GM12878 (cell line): Measurements from ENCODE around the gene SAMSN1. TPM values are rescaled to one million over a fixed set of nuclear protein-coding genes. Genes with fewer than 3 reads are reported as not detected.

Experiments used
- ATAC-seq: fragments of 200-7000 bp; cut with Tn5 transposase; 3 replicates; pipeline ENCODE4 v1.9.1; 2020; ENCODE audit warnings: mild to moderate bottlenecking, moderate library complexity
- BruUV-seq: library from RNA; stranded (reverse); fragments of 400-500 nt; replicated peaks from 2 replicates; lab custom pipeline; 2021; lab: Mats Ljungman, UMichigan
- CTCF ChIA-PET: fragments of 300-600 bp; sonication (Branson Sonifier 250); formaldehyde crosslinking; extraction: SDS; loops from one replicate; lab custom pipeline; 2021; ENCODE audit warnings: inconsistent platforms; lab: Yijun Ruan, JAX
- POLR2A ChIA-PET: fragments of 350-600 bp; formaldehyde crosslinking; extraction: SDS; loops from one replicate; lab custom pipeline; 2021; ENCODE audit warnings: inconsistent platforms; lab: Charles Lee
- RAD21 ChIA-PET: fragments of 300-600 bp; sonication (Branson Sonifier 250); formaldehyde crosslinking; loops from one replicate; lab custom pipeline; 2023; ENCODE audit warnings: antibody characterized with exemption; ENCODE audit not compliant: unreplicated experiment; lab: Charles Lee
- SMC1A ChIA-PET: fragments of 300-600 bp; sonication (Branson Sonifier 250); formaldehyde crosslinking; loops from one replicate; lab custom pipeline; 2023; ENCODE audit not compliant: unreplicated experiment, uncharacterized antibody; lab: Charles Lee
- DNase-seq: peaks from one replicate; pipeline ENCODE4 v3.0.0-alpha.2; 2011; ENCODE audit warnings: low read depth, low spot score
- FAIRE-seq: peaks from 3 replicates; lab custom pipeline; 2011; peaks lifted over from hg19 to GRCh38; lab: Jason Lieb, UNC
- H2AFZ ChIP-seq: 2 replicates; pipeline ENCODE4 v1.6.0; 2011; ENCODE audit warnings: low read depth, low read length, control low read depth; ENCODE audit not compliant: control insufficient read depth
- H3K27ac ChIP-seq: 2 replicates; pipeline ENCODE4 v1.5.1; 2011; ENCODE audit warnings: control low read depth; ENCODE audit not compliant: control insufficient read depth, insufficient read depth
- H3K27me3 ChIP-seq, 2 experiments: replicated peaks in 1 of 2; 2 replicates each; pipeline versions ENCODE4 v1.6.0 to v1.6.1; 2011; ENCODE audit warnings: low read length in 1 of 2; ENCODE audit not compliant: control insufficient read depth in 2 of 2, insufficient read depth in 2 of 2
- H3K36me3 ChIP-seq, 2 experiments: 2 replicates each; pipeline ENCODE4 v1.5.1; 2011; ENCODE audit warnings: low read length in 1 of 2; ENCODE audit not compliant: control insufficient read depth in 2 of 2, insufficient read depth in 2 of 2
- H3K4me1 ChIP-seq: 2 replicates; pipeline ENCODE4 v1.6.1; 2011; ENCODE audit warnings: mild to moderate bottlenecking, low read length, moderate library complexity, mixed read lengths; ENCODE audit not compliant: control insufficient read depth, insufficient read depth
- H3K4me2 ChIP-seq: 2 replicates; pipeline ENCODE4 v1.6.0; 2011; ENCODE audit warnings: control low read depth; ENCODE audit not compliant: control insufficient read depth, insufficient read depth
- H3K4me3 ChIP-seq: fragments of 200-600 bp; sonication (generic); 2 replicates; pipeline ENCODE4 v1.5.1; 2016
- H3K79me2 ChIP-seq: 2 replicates; pipeline ENCODE4 v1.6.0; 2011; ENCODE audit warnings: low read length; ENCODE audit not compliant: control insufficient read depth, insufficient read depth
- H3K9ac ChIP-seq: 2 replicates; pipeline ENCODE4 v1.8.0; 2011; ENCODE audit warnings: low read length, control low read depth, mixed read lengths; ENCODE audit not compliant: control insufficient read depth, insufficient read depth
- H3K9me3 ChIP-seq: replicated peaks from 3 replicates; pipeline ENCODE4 v1.5.1; 2011; ENCODE audit warnings: mild to moderate bottlenecking, low read length; ENCODE audit not compliant: control insufficient read depth, insufficient read depth
- H4K20me1 ChIP-seq: 2 replicates; pipeline ENCODE4 v1.6.0; 2011; ENCODE audit not compliant: control insufficient read depth, insufficient read depth
- ASH2L ChIP-seq: fragments of 300-600, 200-600 bp; sonication (generic); IDR thresholded peaks from 2 replicates; pipeline ENCODE4 v1.6.1; 2017; ENCODE audit warnings: low read depth, mild to moderate bottlenecking, borderline replicate concordance
- CBFB ChIP-seq: IDR thresholded peaks from 2 replicates; pipeline ENCODE4 v1.6.1; 2016; ENCODE audit warnings: antibody characterized with exemption, low read depth
- CBX5 ChIP-seq: sonication (generic); IDR thresholded peaks from 2 replicates; pipeline ENCODE4 v1.6.1; 2016; ENCODE audit warnings: low read depth, moderate library complexity, mild to moderate bottlenecking, inconsistent platforms
- NFIC ChIP-seq: IDR thresholded peaks from 2 replicates; pipeline ENCODE4 v1.6.1; 2012; ENCODE audit warnings: low read depth, mild to moderate bottlenecking, inconsistent platforms, low read length, moderate library complexity
- NFXL1 ChIP-seq: fragments of 450-650 bp; IDR thresholded peaks from 2 replicates; pipeline ENCODE4 v1.6.1; 2017; ENCODE audit warnings: antibody characterized with exemption, mild to moderate bottlenecking, borderline replicate concordance
- NFYA ChIP-seq: IDR thresholded peaks from 2 replicates; pipeline ENCODE4 v1.6.1; 2011; ENCODE audit warnings: low read depth, mild to moderate bottlenecking, low read length, improper control_type of control experiment, borderline replicate concordance
- POLR2AphosphoS5 ChIP-seq: IDR thresholded peaks from 2 replicates; pipeline ENCODE4 v1.6.1; 2011; ENCODE audit warnings: mild to moderate bottlenecking, low read length, inconsistent platforms
- RB1 ChIP-seq: fragments of 450-650 bp; formaldehyde crosslinking; IDR thresholded peaks from 2 replicates; pipeline ENCODE4 v1.6.1; 2017; ENCODE audit warnings: mild to moderate bottlenecking, borderline replicate concordance
- SUPT20H ChIP-seq: IDR thresholded peaks from 2 replicates; pipeline ENCODE4 v1.6.1; 2011; ENCODE audit warnings: low read depth, mild to moderate bottlenecking, low read length, moderate library complexity, borderline replicate concordance; ENCODE audit not compliant: control insufficient read depth
- SUZ12 ChIP-seq: fragments of 200-600 bp; sonication (generic); IDR thresholded peaks from one replicate; pipeline ENCODE4 v1.6.1; 2018; ENCODE audit warnings: antibody characterized with exemption, mild to moderate bottlenecking; ENCODE audit not compliant: unreplicated experiment
- ZZZ3 ChIP-seq: IDR thresholded peaks from 2 replicates; pipeline ENCODE4 v1.6.1; 2011; ENCODE audit warnings: low read depth; ENCODE audit not compliant: control insufficient read depth, insufficient read length
- WGBS: methylation state at CpG from one replicate; pipeline ENCODE4 v1.1.6; 2016; ENCODE audit warnings: low lambda C conversion rate; ENCODE audit not compliant: insufficient replicate concordance, insufficient coverage; ENCODE audit errors: missing lambda C conversion rate; 5-methylcytosine and 5-hydroxymethylcytosine counted together
- in situ Hi-C: fragments of 300-500 bp; cut with MboI; formaldehyde crosslinking; loops from 9 replicates; pipeline ENCODE4 v1.14.3; 2018; ENCODE audit warnings: mixed read lengths
- intact Hi-C: fragments of 100-400 bp; cut with micrococcal nuclease; formaldehyde crosslinking; loops from one replicate; pipeline ENCODE4 v1.14.2; 2022; ENCODE audit not compliant: unreplicated experiment
- polyA plus RNA-seq, 11 experiments: library from polyadenylated mRNA; depleted of rRNA in 4 of 11; unstranded in 6 of 11; stranded (reverse) in 5 of 11; fragments of >200 nt; fragmentation: Nextera tagmentation in 4 of 11; fragmentation: Illumina TruSeq in 1 of 11; extraction: Ambion mirVana in 4 of 11; extraction: Trizol in 1 of 11; gene quantifications; 1 replicate in 1 of 11; 2 replicates in 10 of 11; pipeline versions ENCODE4 v1.2.1 to v1.2.3, GENCODE V29; 2011 to 2016; ENCODE audit warnings: inconsistent platforms in 2 of 11, missing spikeins in 2 of 11, low read depth in 1 of 11
- total RNA-seq, 4 experiments: library from RNA; depleted of rRNA in 3 of 4; stranded (reverse); fragments of >200 nt in 3 of 4; fragmentation: Illumina TruSeq in 1 of 4; extraction: Trizol in 1 of 4; gene quantifications; 2 replicates each; pipeline versions ENCODE4 v1.2.1 to v1.2.3, GENCODE V29; 2013 to 2021
- TF ChIP-seq, protein P1 (sequence below): IDR thresholded peaks from 2 replicates; pipeline ENCODE4 v1.6.1; 2012; ENCODE audit warnings: low read depth, low read length, improper control_type of control experiment
- TF ChIP-seq, protein P2 (sequence below): fragments of 450-650 bp; IDR thresholded peaks from 2 replicates; pipeline ENCODE4 v1.6.1; 2017; ENCODE audit warnings: mild to moderate bottlenecking, moderate library complexity

SAMSN1 gene
- total and polyA plus RNA-seq, 10 of the 15 experiments (the other 5 are each of a cell fraction or from before 2014, with no cell fraction given) = 23.2 to 102 (median 44.9) TPM

DNA sequence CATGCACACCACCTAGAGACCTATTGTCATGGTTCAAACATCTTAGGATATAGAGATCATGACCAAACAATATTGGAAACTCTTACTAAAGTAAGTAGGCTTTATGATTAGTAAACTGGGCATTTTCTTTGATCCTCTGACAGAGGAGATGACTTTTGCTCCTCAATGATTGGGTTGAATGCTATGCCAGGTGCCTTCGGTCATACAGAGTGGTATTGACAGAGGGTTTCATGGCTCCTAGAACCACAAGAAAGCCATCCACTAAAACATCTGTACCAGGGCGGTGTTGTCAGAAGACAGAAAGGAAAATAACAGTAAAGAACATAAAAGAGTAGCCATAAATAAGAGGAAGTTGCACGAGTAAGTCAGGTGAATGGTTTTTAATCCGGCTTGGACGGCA is 20.8 kb upstream of the SAMSN1 start:
- DNase-seq = no peak
- H3K4me2 ChIP-seq = no peak overlapping the region; the same call in 1 of the 2 replicates
- no peak overlapping the region for H3K4me3 ChIP-seq
- ChIA-PET POLR2A (interaction anchor here (0.6 kb wide), 2 partner anchors 31 to 164 kb away, joined by 3 to 6 read pairs; no protein-coding TSS in a partner anchor), SMC1A (interaction anchor here (0.6 to 9.1 kb wide), 6 partner anchors 10 to 121 kb away, joined by 3 to 81 read pairs (median 5); no protein-coding TSS in a partner anchor)
- peaks cover 17% of the 10 kb centered on the region for H3K4me1 ChIP-seq
- BruUV-seq = no TSS peak
- no peaks in the 10 kb centered on the region for H4K20me1 ChIP-seq
- no peaks in the 10 kb centered on the region for H3K27me3 ChIP-seq
- no peak for TF ChIP-seq NFYA
- no peak for TF ChIP-seq NFIC
- TF ChIP-seq ZZZ3 = no peak
- no peak for TF ChIP-seq ASH2L
- no peak for TF ChIP-seq POLR2AphosphoS5
- TF ChIP-seq, protein P1, sequence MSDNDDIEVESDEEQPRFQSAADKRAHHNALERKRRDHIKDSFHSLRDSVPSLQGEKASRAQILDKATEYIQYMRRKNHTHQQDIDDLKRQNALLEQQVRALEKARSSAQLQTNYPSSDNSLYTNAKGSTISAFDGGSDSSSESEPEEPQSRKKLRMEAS = no peak
- TF ChIP-seq, all 136 proteins: peak for 0
- WGBS = 36% methylated on average over 5 of the region's 5 CpGs
- intact Hi-C loops (no loop called here), in situ Hi-C loops (no loop called here)
- RAD21 ChIA-PET = interaction anchor here (0.8 to 2.0 kb wide), 5 partner anchors 8 to 113 kb away, joined by 3 to 7 read pairs (median 4); no protein-coding TSS in a partner anchor
- Histone ChIP-seq H3K9me3 (no peaks in the 10 kb centered on the region; the same call in 1 of the 3 replicates), H3K36me3 (no peaks in the 10 kb centered on the region), H3K9ac (no peak overlapping the region), H3K79me2 (no peaks in the 10 kb centered on the region), H2AFZ (no peak overlapping the region), H3K27ac (no peak overlapping the region)
- peak; percentile 31 for ATAC-seq
- FAIRE-seq = no peak
- CTCF ChIA-PET = interaction anchor here (1.1 to 1.4 kb wide), 2 partner anchors 10 to 13 kb away, joined by 3 to 4 read pairs; no protein-coding TSS in a partner anchor

DNA sequence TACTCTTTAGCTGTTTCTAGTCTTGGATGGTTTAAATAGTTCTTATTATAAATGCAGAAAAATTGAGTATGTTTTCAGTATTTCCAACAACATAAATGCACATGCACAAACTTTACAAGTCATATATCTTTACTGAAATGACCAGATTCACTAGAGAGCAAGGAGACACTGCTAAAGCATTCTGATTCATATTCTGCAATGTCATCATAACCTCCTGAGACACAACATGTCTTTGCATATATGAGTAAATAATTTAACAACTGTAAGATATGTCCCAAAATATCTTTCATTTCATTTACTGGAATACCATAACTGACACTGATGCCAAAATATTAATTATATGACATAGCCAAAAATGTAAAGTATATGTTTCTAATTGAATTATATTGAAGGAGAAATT is 16.8 kb upstream of the SAMSN1 start:
- ChIA-PET CTCF (interaction anchor here (0.7 kb wide), 1 partner anchor 208 kb away, joined by 3 read pairs; no protein-coding TSS in a partner anchor), SMC1A (interaction anchor here (0.6 to 1.9 kb wide), 6 partner anchors 21 to 121 kb away, joined by 3 to 6 read pairs (median 3); no protein-coding TSS in a partner anchor), RAD21 (interaction anchor here (1.3 to 1.8 kb wide), 2 partner anchors 10 to 125 kb away, joined by 3 to 5 read pairs; no protein-coding TSS in a partner anchor), POLR2A (interaction anchor here (1.3 to 2.2 kb wide), 2 partner anchors 10 to 28 kb away, joined by 3 to 6 read pairs; no protein-coding TSS in a partner anchor)
- H3K27ac ChIP-seq = no peak overlapping the region
- peaks cover 5% of the 10 kb centered on the region; the same call in 2 of the 3 replicates for H3K9me3 ChIP-seq
- H3K4me1 ChIP-seq = peaks cover 12% of the 10 kb centered on the region
- intact Hi-C loops (no loop called here), in situ Hi-C loops (no loop called here)
- ATAC-seq (no peak), DNase-seq (no peak), FAIRE-seq (no peak)
- no peaks in the 10 kb centered on the region for H4K20me1 ChIP-seq
- H3K4me3 ChIP-seq = no peak overlapping the region
- H3K79me2 ChIP-seq = no peaks in the 10 kb centered on the region
- H3K36me3 ChIP-seq = no peaks in the 10 kb centered on the region
- BruUV-seq = no TSS peak
- H3K9ac ChIP-seq = no peak overlapping the region
- H3K4me2 ChIP-seq = no peak overlapping the region
- no peak for TF ChIP-seq NFXL1
- TF ChIP-seq CBFB = no peak
- TF ChIP-seq CBX5 = no peak
- TF ChIP-seq RB1 = no peak
- no peak for TF ChIP-seq SUPT20H
- TF ChIP-seq, protein P2, sequence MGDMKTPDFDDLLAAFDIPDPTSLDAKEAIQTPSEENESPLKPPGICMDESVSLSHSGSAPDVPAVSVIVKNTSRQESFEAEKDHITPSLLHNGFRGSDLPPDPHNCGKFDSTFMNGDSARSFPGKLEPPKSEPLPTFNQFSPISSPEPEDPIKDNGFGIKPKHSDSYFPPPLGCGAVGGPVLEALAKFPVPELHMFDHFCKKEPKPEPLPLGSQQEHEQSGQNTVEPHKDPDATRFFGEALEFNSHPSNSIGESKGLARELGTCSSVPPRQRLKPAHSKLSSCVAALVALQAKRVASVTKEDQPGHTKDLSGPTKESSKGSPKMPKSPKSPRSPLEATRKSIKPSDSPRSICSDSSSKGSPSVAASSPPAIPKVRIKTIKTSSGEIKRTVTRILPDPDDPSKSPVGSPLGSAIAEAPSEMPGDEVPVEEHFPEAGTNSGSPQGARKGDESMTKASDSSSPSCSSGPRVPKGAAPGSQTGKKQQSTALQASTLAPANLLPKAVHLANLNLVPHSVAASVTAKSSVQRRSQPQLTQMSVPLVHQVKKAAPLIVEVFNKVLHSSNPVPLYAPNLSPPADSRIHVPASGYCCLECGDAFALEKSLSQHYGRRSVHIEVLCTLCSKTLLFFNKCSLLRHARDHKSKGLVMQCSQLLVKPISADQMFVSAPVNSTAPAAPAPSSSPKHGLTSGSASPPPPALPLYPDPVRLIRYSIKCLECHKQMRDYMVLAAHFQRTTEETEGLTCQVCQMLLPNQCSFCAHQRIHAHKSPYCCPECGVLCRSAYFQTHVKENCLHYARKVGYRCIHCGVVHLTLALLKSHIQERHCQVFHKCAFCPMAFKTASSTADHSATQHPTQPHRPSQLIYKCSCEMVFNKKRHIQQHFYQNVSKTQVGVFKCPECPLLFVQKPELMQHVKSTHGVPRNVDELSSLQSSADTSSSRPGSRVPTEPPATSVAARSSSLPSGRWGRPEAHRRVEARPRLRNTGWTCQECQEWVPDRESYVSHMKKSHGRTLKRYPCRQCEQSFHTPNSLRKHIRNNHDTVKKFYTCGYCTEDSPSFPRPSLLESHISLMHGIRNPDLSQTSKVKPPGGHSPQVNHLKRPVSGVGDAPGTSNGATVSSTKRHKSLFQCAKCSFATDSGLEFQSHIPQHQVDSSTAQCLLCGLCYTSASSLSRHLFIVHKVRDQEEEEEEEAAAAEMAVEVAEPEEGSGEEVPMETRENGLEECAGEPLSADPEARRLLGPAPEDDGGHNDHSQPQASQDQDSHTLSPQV = no peak
- no peak for TF ChIP-seq SUZ12
- H3K27me3 ChIP-seq = no peaks in the 10 kb centered on the region
- no peak overlapping the region for H2AFZ ChIP-seq
